Hematopoietic multipotent progenitor cell (in vitro differentiated cells): ENCODE data around the gene ST13. TPM values are rescaled to one million over a fixed set of nuclear protein-coding genes. Genes with fewer than 3 reads are reported as not detected.
"Not testable (repeated sequence)": the region's sequence is repeated elsewhere in the genome, so short reads cannot be mapped to it uniquely, and the experiment has no call there.

Experiments used
- DNase-seq, 3 donors: peaks; one replicate each; pipeline ENCODE4 v3.0.0-alpha.2; 2011 to 2015; ENCODE audit warnings: low read depth in 2 of 3, low spot score in 2 of 3
- total RNA-seq: library from RNA; depleted of rRNA; stranded (reverse); fragments of >200 nt; gene quantifications from one replicate; pipeline ENCODE4 v1.2.3, GENCODE V29; 2012

The ST13 gene
- total RNA-seq, 1 donor: 86.2 TPM

GRCh38 chr22:40844951-40845350 is 11.5 kb downstream of the ST13 start:
- DNase-seq: no peak

GRCh38 chr22:40838486-40838885 is 18.0 kb downstream of the ST13 start:
- DNase-seq: no peak

GRCh38 chr22:40834619-40835018 is 21.8 kb downstream of the ST13 start:
- no peak for DNase-seq

- DNase-seq: no peak
Measured at GRCh38 chr22:40829131-40829530, 27.3 kb downstream of the ST13 start.

- DNase-seq: no peak
Measured at GRCh38 chr22:40826984-40827741, 29.3 kb downstream of the ST13 start.

GRCh38 chr22:40826292-40826691 is 30.1 kb downstream of the ST13 start:
- not testable (repeated sequence) for DNase-seq

GRCh38 chr22:40823426-40823825 is 33.0 kb downstream of the ST13 start:
- no peak for DNase-seq

- peak in 2 of 3 donors; percentile 16 to 51 for DNase-seq
Measured at GRCh38 chr22:40819599-40820140, 36.8 kb downstream of the ST13 start.

GRCh38 chr22:40818747-40819598 is 37.5 kb downstream of the ST13 start, which contains the start of gene SLC25A17:
Gene SLC25A17 (minus strand): TSS chr22:40819346. CDS start chr22:40819248, 98 bp downstream.
- DNase-seq: peak; percentile 61 to 88 (median 84)

- DNase-seq: peak in 2 of 3 donors; percentile 22 to 37
Measured at GRCh38 chr22:40818192-40818746, 38.2 kb downstream of the ST13 start.

- DNase-seq: no peak
Measured at GRCh38 chr22:40817737-40818136, 38.7 kb downstream of the ST13 start.

GRCh38 chr22:40813912-40814315 is 42.5 kb downstream of the ST13 start:
- peak in 2 of 3 donors; percentile 11 to 45 for DNase-seq

GRCh38 chr22:40808018-40808841 is 48.2 kb downstream of the ST13 start:
- no peak for DNase-seq

GRCh38 chr22:40806711-40807110 is 49.7 kb downstream of the ST13 start:
- no peak for DNase-seq

- DNase-seq: no peak
Measured at GRCh38 chr22:40805699-40806203, 50.7 kb downstream of the ST13 start.

GRCh38 chr22:40805239-40805638 is 51.2 kb downstream of the ST13 start:
- no peak for DNase-seq

GRCh38 chr22:40803321-40803720 is 53.1 kb downstream of the ST13 start:
- no peak for DNase-seq

GRCh38 chr22:40799008-40799407 is 57.4 kb downstream of the ST13 start:
- no peak for DNase-seq

- DNase-seq: no peak
Measured at GRCh38 chr22:40797427-40797826, 59.0 kb downstream of the ST13 start.

GRCh38 chr22:40792451-40792850 is 64.0 kb downstream of the ST13 start:
- DNase-seq: no peak
